ENCODE results near the gene WDR7.

WDR7 gene

GRCh38 chr18:57004366-57005121, 353.4 kb downstream of the WDR7 start:
- DNase-seq, result peak; percentile 34

GRCh38 chr18:57008001-57008686, 357.0 kb downstream of the WDR7 start:
- DNase-seq, result no peak

GRCh38 chr18:57009844-57010243, 358.7 kb downstream of the WDR7 start:
- no peak for DNase-seq

- no peak for DNase-seq
Measured at GRCh38 chr18:57014772-57015413, 363.7 kb downstream of the WDR7 start.

- DNase-seq, result no peak
Measured at GRCh38 chr18:57015451-57015850, 364.3 kb downstream of the WDR7 start.

GRCh38 chr18:57018845-57019244, 367.7 kb downstream of the WDR7 start:
- no peak for DNase-seq

GRCh38 chr18:57022716-57023115, 371.6 kb downstream of the WDR7 start:
- no peak for DNase-seq

GRCh38 chr18:57023275-57023882, 372.2 kb downstream of the WDR7 start:
- DNase-seq, result no peak

- no peak for DNase-seq
Measured at GRCh38 chr18:57025540-57025939, 374.4 kb downstream of the WDR7 start.

GRCh38 chr18:57026316-57026715, 375.2 kb downstream of the WDR7 start:
- DNase-seq, result no peak

- no peak for DNase-seq
Measured at GRCh38 chr18:57027190-57027708, 376.1 kb downstream of the WDR7 start.

GRCh38 chr18:57029761-57030160, 378.6 kb downstream of the WDR7 start:
- no peak for DNase-seq

- no peak for DNase-seq
Measured at GRCh38 chr18:57030417-57030816, 379.3 kb downstream of the WDR7 start.

GRCh38 chr18:57035590-57035989, 384.4 kb downstream of the WDR7 start:
- no peak for DNase-seq

GRCh38 chr18:57038395-57038794, 387.2 kb downstream of the WDR7 start:
- DNase-seq, result no peak

GRCh38 chr18:57040175-57040574, 389.0 kb downstream of the WDR7 start:
- DNase-seq, result no peak

GRCh38 chr18:57043241-57043640, 392.1 kb downstream of the WDR7 start:
- no peak for DNase-seq

- no peak for DNase-seq
Measured at GRCh38 chr18:57048351-57048750, 397.2 kb downstream of the WDR7 start.

GRCh38 chr18:57048859-57049258, 397.7 kb downstream of the WDR7 start:
- DNase-seq, result no peak

GRCh38 chr18:57050310-57050949, 399.3 kb downstream of the WDR7 start:
- DNase-seq, result no peak

GRCh38 chr18:57051021-57051656, 400.0 kb downstream of the WDR7 start:
- DNase-seq, result no peak

GRCh38 chr18:57051657-57052044, 400.5 kb downstream of the WDR7 start:
- no peak for DNase-seq

Measured in NCI-H226 (cell line).